Activated CD4-positive, alpha-beta T cell treated with anti-CD3 and anti-CD28 coated beads for 36 hours (primary cell): Measurements from ENCODE around the gene STAT4. TPM values are rescaled to one million over a fixed set of nuclear protein-coding genes. Genes with fewer than 3 reads are reported as not detected.
A peak's percentile ranks its signal among the peaks of the same experiment; 100 is the strongest.

Source experiments
- ATAC-seq: fragments of 200-7000 bp; cut with Tn5 transposase; one replicate; pipeline ENCODE4 v1.10.0; 2021; ENCODE audit warnings: mild to moderate bottlenecking, moderate library complexity
- CTCF ChIA-PET: fragments of 350-600 bp; sonication (Branson Sonifier 250); formaldehyde crosslinking; loops from one replicate; lab custom pipeline; 2021; ENCODE audit warnings: antibody characterized with exemption; lab: Charles Lee
- POLR2A ChIA-PET: fragments of 350-600 bp; sonication (Branson Sonifier 250); formaldehyde crosslinking; loops from one replicate; lab custom pipeline; 2021; ENCODE audit warnings: antibody characterized with exemption, inconsistent platforms; lab: Charles Lee
- DNase-seq: peaks from one replicate; pipeline ENCODE4 v3.0.0-alpha.2; 2020
- H3K27ac Mint-ChIP-seq: one replicate; pipeline ENCODE4 v1.8.0; 2021; ENCODE audit warnings: mixed read lengths
- H3K27me3 Mint-ChIP-seq: one replicate; pipeline ENCODE4 v1.8.0; 2021; ENCODE audit warnings: mixed read lengths
- H3K36me3 Mint-ChIP-seq: one replicate; pipeline ENCODE4 v1.8.0; 2021; ENCODE audit warnings: low read depth, mixed read lengths
- H3K4me1 Mint-ChIP-seq: one replicate; pipeline ENCODE4 v1.8.0; 2021; ENCODE audit warnings: mixed read lengths
- H3K4me3 Mint-ChIP-seq: one replicate; pipeline ENCODE4 v1.8.0; 2021; ENCODE audit warnings: mild to moderate bottlenecking, moderate library complexity, mixed read lengths
- H3K9me3 Mint-ChIP-seq: one replicate; pipeline ENCODE4 v1.8.0; 2021; ENCODE audit warnings: low read depth, mixed read lengths
- intact Hi-C, 2 experiments: fragments of 100-400 bp; cut with DNase I in 1 of 2; cut with micrococcal nuclease in 1 of 2; formaldehyde crosslinking; loops; one replicate each; pipeline versions ENCODE4 v1.14.2 to v1.15.1; 2022 to 2024; cut with DNase I, micrococcal nuclease
- total RNA-seq, 2 experiments: library from RNA; stranded (reverse); gene quantifications; one replicate each; pipeline ENCODE4 v1.2.3, GENCODE V29; 2021

Gene STAT4, protein sequence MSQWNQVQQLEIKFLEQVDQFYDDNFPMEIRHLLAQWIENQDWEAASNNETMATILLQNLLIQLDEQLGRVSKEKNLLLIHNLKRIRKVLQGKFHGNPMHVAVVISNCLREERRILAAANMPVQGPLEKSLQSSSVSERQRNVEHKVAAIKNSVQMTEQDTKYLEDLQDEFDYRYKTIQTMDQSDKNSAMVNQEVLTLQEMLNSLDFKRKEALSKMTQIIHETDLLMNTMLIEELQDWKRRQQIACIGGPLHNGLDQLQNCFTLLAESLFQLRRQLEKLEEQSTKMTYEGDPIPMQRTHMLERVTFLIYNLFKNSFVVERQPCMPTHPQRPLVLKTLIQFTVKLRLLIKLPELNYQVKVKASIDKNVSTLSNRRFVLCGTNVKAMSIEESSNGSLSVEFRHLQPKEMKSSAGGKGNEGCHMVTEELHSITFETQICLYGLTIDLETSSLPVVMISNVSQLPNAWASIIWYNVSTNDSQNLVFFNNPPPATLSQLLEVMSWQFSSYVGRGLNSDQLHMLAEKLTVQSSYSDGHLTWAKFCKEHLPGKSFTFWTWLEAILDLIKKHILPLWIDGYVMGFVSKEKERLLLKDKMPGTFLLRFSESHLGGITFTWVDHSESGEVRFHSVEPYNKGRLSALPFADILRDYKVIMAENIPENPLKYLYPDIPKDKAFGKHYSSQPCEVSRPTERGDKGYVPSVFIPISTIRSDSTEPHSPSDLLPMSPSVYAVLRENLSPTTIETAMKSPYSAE
- 10 to 100 TPM; 48.8 to 59.5 TPM for total RNA-seq

GRCh38 chr2:191150600-191151330, at the start of gene STAT4:
Gene STAT4 (minus strand): TSS chr2:191150994. CDS start chr2:191148203, 2,791 bp downstream.
- H3K9me3 Mint-ChIP-seq: no peaks in the 10 kb centered on the region
- H3K27me3 Mint-ChIP-seq: no peaks in the 10 kb centered on the region
- intact Hi-C loops: loop anchor here (1.0 to 5.0 kb wide), 9 partner anchors 28 to 527 kb away; partner anchors contain the start of gene STAT1 (in 1 of the 2)
- DNase-seq (peak; percentile 91), ATAC-seq (peak; percentile 87)
- H3K4me3 Mint-ChIP-seq: peak within 1 kb of the TSS; percentile 93
- peaks cover 70% of the 10 kb centered on the region for H3K4me1 Mint-ChIP-seq
- H3K36me3 Mint-ChIP-seq: peaks cover 25% of the 10 kb centered on the region
- ChIA-PET POLR2A (interaction anchor here (0.7 to 1.3 kb wide), 3 partner anchors 35 to 131 kb away, joined by 3 to 9 read pairs (median 3); no protein-coding TSS in a partner anchor), CTCF (interaction anchor here (0.7 to 10.3 kb wide), 10 partner anchors 15 to 371 kb away, joined by 3 to 90 read pairs (median 5); no protein-coding TSS in a partner anchor)
- peak within 1 kb of the TSS; percentile 96 for H3K27ac Mint-ChIP-seq

GRCh38 chr2:191199929-191200512, 49.2 kb upstream of the STAT4 start:
- peaks cover 43% of the 10 kb centered on the region for H3K4me1 Mint-ChIP-seq
- DNase-seq (no peak), ATAC-seq (no peak)
- H3K9me3 Mint-ChIP-seq: peaks cover 3% of the 10 kb centered on the region
- H3K27ac Mint-ChIP-seq: no peak overlapping the region
- H3K4me3 Mint-ChIP-seq: no peak overlapping the region
- intact Hi-C loops: loop anchor here in 1 of 2 experiments (10.0 kb wide), 1 partner anchor 485 kb away; no protein-coding TSS in a partner anchor
- no peaks in the 10 kb centered on the region for H3K27me3 Mint-ChIP-seq
- H3K36me3 Mint-ChIP-seq: peaks cover 5% of the 10 kb centered on the region
- POLR2A ChIA-PET: no interaction called here
- CTCF ChIA-PET: interaction anchor here (0.8 kb wide), 1 partner anchor 147 kb away, joined by 3 read pairs; no protein-coding TSS in a partner anchor

DNA sequence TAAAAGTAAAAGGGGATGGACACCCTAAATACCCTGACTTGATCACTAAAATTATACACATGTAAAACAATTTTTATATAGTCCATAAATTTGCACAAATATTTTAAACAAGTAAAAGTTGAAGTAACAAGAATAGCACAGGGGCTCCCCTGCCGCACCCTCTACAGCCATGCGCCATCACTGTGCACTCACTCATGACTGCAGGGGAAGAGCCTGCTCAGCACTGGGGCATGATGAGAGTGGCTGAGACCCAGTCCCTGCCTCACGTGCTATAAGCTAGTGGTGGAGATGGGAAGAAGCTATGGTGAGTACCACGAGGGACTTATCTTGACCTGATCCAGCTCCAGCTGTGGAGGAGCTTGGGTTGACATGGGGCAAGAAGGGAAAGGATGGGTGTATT, 47.5 kb upstream of the STAT4 start:
- Mint-ChIP-seq H3K4me1 (peaks cover 46% of the 10 kb centered on the region), H3K4me3 (no peak overlapping the region), H3K36me3 (peaks cover 8% of the 10 kb centered on the region), H3K9me3 (peaks cover 3% of the 10 kb centered on the region), H3K27me3 (no peaks in the 10 kb centered on the region), H3K27ac (no peak overlapping the region)
- POLR2A ChIA-PET: no interaction called here
- intact Hi-C loops: loop anchor here in 1 of 2 experiments (10.0 kb wide), 1 partner anchor 487 kb away; no protein-coding TSS in a partner anchor
- CTCF ChIA-PET: interaction anchor here (1.3 to 1.9 kb wide), 2 partner anchors 20 to 323 kb away, joined by 3 to 10 read pairs; no protein-coding TSS in a partner anchor
- DNase-seq (no peak), ATAC-seq (no peak)

GRCh38 chr2:191197096-191197495, 46.3 kb upstream of the STAT4 start:
- H3K4me3 Mint-ChIP-seq: no peak overlapping the region
- no peaks in the 10 kb centered on the region for H3K27me3 Mint-ChIP-seq
- CTCF ChIA-PET: interaction anchor here (0.7 to 0.9 kb wide), 4 partner anchors 12 to 164 kb away, joined by 4 read pairs; no protein-coding TSS in a partner anchor
- ATAC-seq: no peak
- POLR2A ChIA-PET: no interaction called here
- no peak for DNase-seq
- intact Hi-C loops: loop anchor here in 1 of 2 experiments (10.0 kb wide), 1 partner anchor 488 kb away; no protein-coding TSS in a partner anchor
- peaks cover 8% of the 10 kb centered on the region for H3K36me3 Mint-ChIP-seq
- no peak overlapping the region for H3K27ac Mint-ChIP-seq
- H3K9me3 Mint-ChIP-seq: peaks cover 3% of the 10 kb centered on the region
- H3K4me1 Mint-ChIP-seq: peaks cover 45% of the 10 kb centered on the region

- DNase-seq (no peak), ATAC-seq (no peak)
- Mint-ChIP-seq H3K27me3 (no peaks in the 10 kb centered on the region), H3K9me3 (peaks cover 11% of the 10 kb centered on the region), H3K4me3 (no peak overlapping the region), H3K4me1 (peaks cover 57% of the 10 kb centered on the region), H3K36me3 (peaks cover 19% of the 10 kb centered on the region), H3K27ac (peak overlapping the region; percentile 98)
- ChIA-PET POLR2A (interaction anchor here (1.4 kb wide), 2 partner anchors 23 to 483 kb away, joined by 3 to 11 read pairs; no protein-coding TSS in a partner anchor), CTCF (interaction anchor here (0.6 to 3.1 kb wide), 12 partner anchors 12 to 143 kb away, joined by 3 to 16 read pairs (median 4); no protein-coding TSS in a partner anchor)
- intact Hi-C loops: loop anchor here (2.0 to 10.0 kb wide), 3 partner anchors 80 to 490 kb away; no protein-coding TSS in a partner anchor
These were observed 44.2 kb upstream of the STAT4 start for GRCh38 chr2:191195021-191195420.

DNA sequence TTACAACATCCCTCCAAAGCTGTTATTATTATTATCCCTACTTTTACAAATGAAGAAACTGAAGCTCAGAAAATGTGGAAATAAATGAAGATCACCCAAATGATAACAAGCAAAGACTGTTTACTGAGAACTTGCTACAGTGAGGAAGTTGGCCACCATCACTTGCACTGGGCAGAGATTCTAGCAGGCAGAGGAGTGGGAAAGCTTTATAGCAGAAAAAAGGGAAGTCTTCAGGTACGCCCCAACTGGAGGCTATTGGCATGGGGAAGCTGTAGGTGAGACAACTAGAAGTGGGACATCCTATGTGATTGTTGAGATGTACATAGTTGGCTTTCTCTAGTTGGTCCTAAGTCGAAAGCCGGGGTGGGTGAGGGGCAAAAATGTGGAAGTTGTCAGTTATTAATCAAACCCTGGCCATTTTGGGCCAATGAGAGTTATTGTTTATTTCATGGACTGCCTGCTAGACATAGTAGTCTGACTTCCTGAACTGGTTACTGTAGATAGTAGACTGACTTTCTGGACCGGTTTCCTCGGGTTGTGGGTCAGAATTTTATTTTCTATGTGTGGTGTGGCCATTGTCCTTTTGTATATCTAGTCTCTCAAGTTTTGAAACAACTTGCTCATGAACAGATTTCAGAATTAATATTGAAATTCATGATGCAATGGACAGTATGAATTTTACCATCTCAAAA, 40.2 kb upstream of the STAT4 start:
- no peak overlapping the region for H3K4me3 Mint-ChIP-seq
- ChIA-PET POLR2A (no interaction called here), CTCF (interaction anchor here (0.6 to 2.0 kb wide), 6 partner anchors 10 to 555 kb away, joined by 3 to 8 read pairs (median 4); no protein-coding TSS in a partner anchor)
- H3K27me3 Mint-ChIP-seq: no peaks in the 10 kb centered on the region
- ATAC-seq: no peak
- intact Hi-C loops: loop anchor here (5.0 to 10.0 kb wide), 2 partner anchors 446 to 494 kb away; no protein-coding TSS in a partner anchor
- peak overlapping the region; percentile 69 for H3K27ac Mint-ChIP-seq
- H3K4me1 Mint-ChIP-seq: peaks cover 76% of the 10 kb centered on the region
- no peak for DNase-seq
- peaks cover 18% of the 10 kb centered on the region for H3K36me3 Mint-ChIP-seq
- peaks cover 8% of the 10 kb centered on the region for H3K9me3 Mint-ChIP-seq

DNA sequence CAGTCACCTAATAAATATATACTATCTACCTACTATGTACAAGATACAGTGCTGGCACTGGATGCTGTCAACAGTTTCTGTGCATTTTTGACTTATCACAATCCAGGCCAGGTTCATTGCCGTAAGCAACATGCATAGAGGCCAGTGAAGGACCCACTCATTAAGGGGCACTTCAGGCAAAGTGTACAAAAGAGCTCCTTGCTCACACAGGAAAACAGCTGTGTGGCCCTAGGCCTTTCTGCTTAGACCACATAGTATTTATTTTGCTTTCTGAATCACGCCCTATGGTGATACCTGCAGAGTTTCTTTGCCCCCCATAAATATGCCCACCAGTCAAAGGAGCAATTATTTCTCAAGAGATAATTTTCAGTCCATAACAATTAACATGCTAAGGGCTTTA, 39.6 kb upstream of the STAT4 start:
- Mint-ChIP-seq H3K4me3 (no peak overlapping the region), H3K36me3 (peaks cover 18% of the 10 kb centered on the region), H3K27ac (peak overlapping the region; percentile 69), H3K4me1 (peaks cover 74% of the 10 kb centered on the region), H3K9me3 (peaks cover 8% of the 10 kb centered on the region), H3K27me3 (no peaks in the 10 kb centered on the region)
- ChIA-PET POLR2A (no interaction called here), CTCF (interaction anchor here (0.6 to 1.1 kb wide), 7 partner anchors 9 to 554 kb away, joined by 3 to 5 read pairs (median 4); no protein-coding TSS in a partner anchor)
- intact Hi-C loops: loop anchor here (5.0 to 10.0 kb wide), 2 partner anchors 447 to 494 kb away; no protein-coding TSS in a partner anchor
- DNase-seq: no peak
- ATAC-seq: no peak

GRCh38 chr2:191189112-191189635, 38.4 kb upstream of the STAT4 start:
- H3K27me3 Mint-ChIP-seq: no peaks in the 10 kb centered on the region
- no peak for ATAC-seq
- ChIA-PET POLR2A (no interaction called here), CTCF (interaction anchor here (0.7 to 1.2 kb wide), 4 partner anchors 29 to 307 kb away, joined by 3 to 4 read pairs (median 3); no protein-coding TSS in a partner anchor)
- H3K36me3 Mint-ChIP-seq: peaks cover 14% of the 10 kb centered on the region
- H3K4me3 Mint-ChIP-seq: peak overlapping the region; percentile 19
- peak overlapping the region; percentile 68 for H3K27ac Mint-ChIP-seq
- DNase-seq: no peak
- H3K4me1 Mint-ChIP-seq: peaks cover 63% of the 10 kb centered on the region
- intact Hi-C loops: no loop called here
- peaks cover 8% of the 10 kb centered on the region for H3K9me3 Mint-ChIP-seq

GRCh38 chr2:191188550-191189093, 37.8 kb upstream of the STAT4 start:
- Mint-ChIP-seq H3K36me3 (peaks cover 14% of the 10 kb centered on the region), H3K9me3 (peaks cover 8% of the 10 kb centered on the region), H3K27me3 (no peaks in the 10 kb centered on the region), H3K4me1 (peaks cover 59% of the 10 kb centered on the region), H3K27ac (peak overlapping the region; percentile 68), H3K4me3 (peak overlapping the region; percentile 19)
- intact Hi-C loops: no loop called here
- ChIA-PET POLR2A (no interaction called here), CTCF (interaction anchor here (0.7 to 1.2 kb wide), 4 partner anchors 29 to 307 kb away, joined by 3 to 4 read pairs (median 3); no protein-coding TSS in a partner anchor)
- DNase-seq (no peak), ATAC-seq (no peak)
